ENCODE measurements around the gene AARSD1. TPM values are rescaled to one million over a fixed set of nuclear protein-coding genes. Genes with fewer than 3 reads are reported as not detected.

The AARSD1 gene
- total RNA-seq, 1 donor from 2014 or later, result 50.1 TPM

Other genes starting within 250 kb of the AARSD1 start
- gene EZH1, start 219.4 kb downstream of the AARSD1 start, total RNA-seq, result 42.0 and 43.7 TPM in 2 replicates
- gene RAMP2, start 203.2 kb downstream of the AARSD1 start, total RNA-seq, result not detected in 2 replicates
- 68.9 and 69.5 TPM in 2 replicates for gene VPS25, start 191.0 kb downstream of the AARSD1 start, total RNA-seq
- 0.11 and 0.50 TPM in 2 replicates for gene WNK4, start 183.8 kb downstream of the AARSD1 start, total RNA-seq
- 48.9 and 51.3 TPM in 2 replicates for gene COA3, start 165.8 kb downstream of the AARSD1 start, total RNA-seq
- not detected in 2 replicates for gene CNTD1, start 165.6 kb downstream of the AARSD1 start, total RNA-seq
- 93.3 and 105 TPM in 2 replicates for gene BECN1, start 140.2 kb downstream of the AARSD1 start, total RNA-seq
- 138 and 142 TPM in 2 replicates for gene PSME3, start 131.1 kb downstream of the AARSD1 start, total RNA-seq
- 2.3 and 2.7 TPM in 2 replicates for gene AOC2, start 119.9 kb downstream of the AARSD1 start, total RNA-seq
- 0.70 and 1.1 TPM in 2 replicates for gene AOC3, start 113.3 kb downstream of the AARSD1 start, total RNA-seq
- not detected in 2 replicates for gene G6PC1, start 63.7 kb downstream of the AARSD1 start, total RNA-seq
- gene PTGES3L, start 15.6 kb upstream of the AARSD1 start, total RNA-seq, result 0.43 and 0.52 TPM in 2 replicates
- 14.9 and 17.5 TPM in 2 replicates for gene RUNDC1, start 16.1 kb upstream of the AARSD1 start, total RNA-seq
- 943 and 969 TPM in 2 replicates for gene RPL27, start 34.0 kb upstream of the AARSD1 start, total RNA-seq
- 101 and 103 TPM in 2 replicates for gene IFI35, start 42.3 kb upstream of the AARSD1 start, total RNA-seq
- 18.4 and 18.5 TPM in 2 replicates for gene VAT1, start 57.9 kb upstream of the AARSD1 start, total RNA-seq
- 0.25 TPM in 1 of 2 replicates, not detected in the other for gene RND2, start 60.8 kb upstream of the AARSD1 start, total RNA-seq
- 76.3 and 85.1 TPM in 2 replicates for gene BRCA1, start 160.9 kb upstream of the AARSD1 start, total RNA-seq
- gene NBR1, start 206.8 kb upstream of the AARSD1 start, total RNA-seq, result 47.0 and 49.3 TPM in 2 replicates
- 17.2 and 18.4 TPM in 2 replicates for gene TMEM106A, start 247.4 kb upstream of the AARSD1 start, total RNA-seq

Data from T-helper 2 cell treated with Interferon-gamma antibody and Interleukin-4, amounts not matched to agents 100 ng/mL and 5 ng/mL, for 36 hours (primary cell).